HG03575 (cell line): ENCODE measurements around the gene SH3GL3.

Experiments
- ATAC-seq: cut with Tn5 transposase; IDR thresholded peaks from one replicate; pipeline ENCODE4 v1.9.1; 2021; ENCODE audit not compliant: unreplicated experiment, insufficient number of reproducible peaks, low FRiP score; ENCODE audit errors: extremely low read depth

The SH3GL3 gene

DNA sequence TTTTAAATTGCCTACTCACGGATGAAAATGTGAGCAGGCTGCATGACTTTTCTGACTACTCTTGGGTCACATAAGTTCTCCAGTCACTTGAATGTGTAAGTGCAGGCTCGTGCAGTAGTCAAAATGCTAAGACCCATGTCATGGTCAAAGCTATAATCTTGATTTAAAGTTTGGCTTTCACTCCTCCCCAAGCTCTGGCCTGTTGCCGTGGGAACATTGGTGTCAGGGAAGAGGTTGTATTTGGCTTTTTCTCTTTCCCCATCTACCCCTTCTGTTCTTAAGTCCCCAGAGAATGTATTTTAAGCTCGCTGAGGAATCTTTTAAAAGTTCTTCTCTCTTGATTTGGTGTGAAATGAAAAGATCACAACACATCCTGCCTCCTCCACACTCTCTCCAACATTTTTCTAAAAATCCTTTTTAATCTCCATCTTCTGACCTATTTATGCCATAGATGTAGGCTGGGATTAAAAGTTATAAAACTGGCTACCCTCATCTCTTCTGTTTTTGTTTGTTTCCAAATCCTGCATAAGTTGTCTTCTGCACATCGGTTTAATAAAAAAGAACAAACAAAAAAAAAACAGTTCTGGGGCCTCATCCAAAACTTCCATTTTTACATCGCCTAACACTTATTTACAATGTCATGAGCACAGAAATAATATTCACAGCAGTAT lies 145.4 kb downstream of the SH3GL3 start:
- ATAC-seq, result no peak

DNA sequence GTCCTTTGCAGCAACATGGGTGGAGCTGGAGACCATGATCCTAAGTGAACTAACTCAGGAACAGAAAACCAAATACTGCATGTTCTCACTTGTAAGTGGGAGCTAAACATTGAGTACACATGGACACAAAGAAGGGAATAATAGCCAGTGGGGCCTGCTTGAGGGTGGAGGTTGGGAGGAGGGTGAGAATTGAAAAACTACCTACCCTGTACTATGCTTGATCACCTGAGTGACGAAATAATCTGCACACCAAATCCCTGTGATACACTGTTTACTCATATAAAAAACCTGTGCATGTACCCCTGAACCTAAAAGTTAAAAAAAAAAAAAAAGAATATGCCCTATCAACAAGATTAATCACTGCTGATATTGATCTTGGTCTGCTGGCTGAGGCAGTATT lies 148.1 kb downstream of the SH3GL3 start:
- ATAC-seq, result no peak

DNA sequence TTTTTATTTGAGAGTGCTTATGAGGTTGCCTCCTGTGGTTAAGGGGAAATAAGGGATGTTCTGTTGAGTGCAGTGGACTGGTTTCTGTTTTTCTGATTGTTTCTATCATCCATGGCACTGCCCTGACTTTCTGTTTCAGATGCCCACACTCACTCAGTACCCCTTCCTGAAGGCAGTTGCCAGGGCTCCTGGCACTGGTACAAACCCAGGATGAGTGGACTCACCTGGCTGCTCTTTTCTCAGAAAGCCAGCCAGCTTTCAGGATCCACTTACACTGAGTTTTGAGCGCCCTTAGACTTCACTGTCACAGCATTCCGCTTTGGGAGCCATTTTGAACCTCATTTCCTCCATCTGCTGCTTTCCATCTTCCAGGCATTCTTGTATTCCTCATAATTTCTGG lies 150.9 kb downstream of the SH3GL3 start:
- ATAC-seq, result no peak

DNA sequence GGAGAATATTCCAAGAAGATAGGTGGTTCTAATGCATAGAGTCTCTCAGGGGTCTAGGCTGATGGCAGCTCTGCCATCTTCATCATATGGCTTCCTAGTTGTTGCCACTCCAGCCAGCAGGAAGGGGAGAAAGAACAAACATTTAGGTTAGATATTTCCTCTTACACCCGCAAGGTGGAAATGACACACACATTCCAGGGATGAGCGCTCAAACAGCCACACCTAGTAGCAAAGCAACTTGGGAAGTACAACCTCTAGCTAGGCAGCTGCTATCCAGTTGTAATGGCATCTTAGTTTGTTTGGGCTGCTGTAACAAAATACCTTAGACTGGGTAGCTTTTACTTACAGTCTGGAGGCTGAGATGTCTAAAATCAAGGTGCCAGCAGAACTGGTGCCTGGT lies 154.9 kb downstream of the SH3GL3 start:
- ATAC-seq, result no peak

- ATAC-seq, result no peak
These were observed 157.4 kb downstream of the SH3GL3 start for GRCh38 chr15:83604549-83604948.

GRCh38 chr15:83605111-83605945 lies 158.2 kb downstream of the SH3GL3 start:
- ATAC-seq, result no peak

DNA sequence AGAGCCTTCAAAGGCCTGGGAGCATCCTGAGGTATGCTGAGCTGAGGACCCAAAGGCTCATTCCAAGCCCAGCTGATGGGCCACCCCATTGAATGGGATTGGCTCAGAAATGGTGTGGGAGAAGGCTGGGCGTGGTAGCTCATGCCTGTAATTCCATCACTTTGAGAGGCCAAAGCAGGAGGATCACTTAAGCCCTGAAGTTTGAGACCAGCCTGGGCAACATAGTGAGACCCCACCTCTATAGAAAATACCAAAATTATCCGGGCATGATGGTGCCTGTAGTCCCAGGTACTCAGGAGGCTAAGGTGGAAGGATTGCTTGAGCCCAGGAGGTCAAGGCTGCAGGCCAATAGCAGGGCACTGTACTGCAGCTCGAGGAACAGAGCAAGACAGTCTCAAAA lies 163.0 kb downstream of the SH3GL3 start:
- ATAC-seq, result no peak

- ATAC-seq, result no peak
These were observed 164.0 kb downstream of the SH3GL3 start for GRCh38 chr15:83610901-83611685.

- no peak for ATAC-seq
These were observed 165.1 kb downstream of the SH3GL3 start for GRCh38 chr15:83612226-83612625.

- ATAC-seq, result no peak
These were observed 165.9 kb downstream of the SH3GL3 start for GRCh38 chr15:83612898-83613635.

DNA sequence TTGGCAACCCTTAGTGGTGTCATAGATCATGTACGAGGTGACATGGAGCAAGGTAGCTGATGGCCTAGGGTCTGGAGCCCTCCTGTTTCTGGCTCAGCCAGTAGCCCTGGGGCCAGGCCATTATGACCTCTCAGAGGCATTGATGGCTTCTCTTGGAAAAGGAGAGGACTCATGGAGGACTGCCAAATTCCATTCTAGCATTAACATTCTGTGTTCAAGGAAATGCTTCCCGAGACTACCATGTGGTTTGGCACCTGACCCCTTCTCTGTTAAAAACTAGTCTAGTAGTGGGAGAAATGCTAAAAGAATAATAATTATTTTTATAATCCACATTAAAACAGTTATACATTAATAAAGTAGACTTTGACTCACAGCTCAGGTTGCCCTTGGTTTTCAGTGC lies 166.6 kb downstream of the SH3GL3 start:
- ATAC-seq, result no peak

DNA sequence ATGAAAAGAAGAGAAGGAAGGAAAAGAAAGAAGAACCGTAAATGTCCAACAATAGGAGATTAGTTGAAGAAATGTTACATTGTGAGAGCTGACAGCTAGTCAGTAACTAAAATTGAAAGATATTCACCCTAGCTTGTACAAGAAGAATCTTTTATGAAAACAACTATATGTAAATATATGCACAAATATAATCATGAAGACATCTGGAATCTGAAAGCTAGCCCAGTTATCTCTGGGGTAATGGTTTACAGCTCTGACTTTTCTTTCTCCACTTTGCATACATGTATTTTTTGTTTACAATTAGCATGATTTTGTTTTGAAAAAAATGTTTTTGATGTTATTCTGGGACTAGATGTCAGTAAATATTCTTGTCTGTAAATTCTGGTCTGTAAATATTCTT lies 169.7 kb downstream of the SH3GL3 start:
- no peak for ATAC-seq

- no peak for ATAC-seq
These were observed 179.1 kb downstream of the SH3GL3 start for GRCh38 chr15:83626171-83626802.

DNA sequence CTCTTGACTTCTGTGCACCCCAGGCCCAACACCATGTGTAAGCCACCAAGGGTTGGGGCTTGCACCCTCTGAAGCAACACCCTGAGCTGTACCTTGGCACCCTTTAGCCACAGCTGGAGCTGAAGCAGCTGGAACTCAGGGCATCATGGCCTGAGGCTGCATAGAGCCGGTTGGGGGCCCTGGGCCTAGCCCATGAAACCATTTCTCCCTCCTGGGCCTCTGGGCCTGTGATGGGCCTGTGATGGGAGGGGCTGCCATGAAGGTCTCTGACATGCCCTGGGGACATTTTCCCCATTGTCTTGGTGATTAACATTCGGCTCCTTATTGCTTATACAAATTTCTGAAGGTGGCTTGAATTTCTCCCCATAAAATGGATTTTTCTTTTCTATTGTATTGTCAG lies 184.4 kb downstream of the SH3GL3 start:
- ATAC-seq, result no peak

DNA sequence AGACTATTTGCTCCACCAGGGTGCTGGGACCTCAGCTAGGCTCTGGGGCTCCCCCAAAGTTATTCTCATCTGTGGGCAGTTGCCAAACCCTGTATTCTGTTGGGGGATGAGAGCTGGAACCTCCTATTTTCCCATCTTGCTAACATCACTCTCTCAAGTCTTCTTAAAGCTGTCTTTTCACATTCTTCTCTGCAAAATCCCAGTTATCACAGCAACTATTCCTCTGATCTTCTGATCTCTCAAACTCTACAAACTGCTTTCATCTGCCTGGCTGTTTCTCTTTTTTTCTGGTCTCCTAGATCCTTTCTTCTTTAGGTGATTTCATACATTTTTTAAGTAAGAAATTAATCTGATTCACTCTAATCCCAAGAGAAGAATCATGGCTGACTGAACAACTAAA lies 196.1 kb downstream of the SH3GL3 start:
- ATAC-seq, result no peak

DNA sequence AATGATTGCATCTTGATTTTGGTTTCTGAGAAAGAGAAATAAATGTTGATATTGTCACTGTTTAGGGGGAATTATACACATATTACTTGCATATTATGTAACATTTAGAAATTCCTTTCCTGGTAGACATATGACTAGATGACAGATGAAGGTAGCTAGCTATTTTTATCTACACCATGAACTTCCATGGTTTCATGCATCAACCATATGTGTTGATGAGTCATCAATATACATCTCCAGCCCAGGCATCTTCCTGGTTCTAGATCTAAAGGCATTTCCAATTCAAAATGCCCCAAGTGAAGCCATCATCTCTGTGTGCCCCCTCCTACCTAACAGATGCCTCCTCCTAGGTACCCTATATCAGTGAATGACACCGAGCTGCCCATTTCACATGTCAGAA lies 197.3 kb downstream of the SH3GL3 start:
- ATAC-seq, result no peak

- no peak for ATAC-seq
These were observed 203.7 kb downstream of the SH3GL3 start for GRCh38 chr15:83650831-83651230.

DNA sequence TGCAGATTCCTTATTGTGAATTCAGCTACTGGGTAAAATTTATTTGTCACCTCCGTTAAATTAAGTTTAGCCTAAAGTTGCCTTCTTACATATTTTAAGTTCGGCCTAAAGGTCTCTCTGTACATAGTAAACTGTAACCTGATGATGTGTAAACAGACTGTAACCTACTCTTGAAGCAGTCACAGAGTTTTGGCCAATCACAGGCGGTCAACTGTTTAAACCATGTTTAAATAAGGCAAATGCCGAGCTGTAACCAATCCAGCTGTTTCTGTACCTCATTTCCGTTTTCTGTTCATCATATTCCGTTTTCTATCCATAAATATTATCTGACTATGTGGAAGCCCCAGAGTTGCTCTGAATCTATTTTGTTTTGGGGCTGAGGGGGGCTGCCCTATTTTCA lies 204.4 kb downstream of the SH3GL3 start:
- no peak for ATAC-seq
